ACHN (cell line): ENCODE results near the gene MUC5B.
"Not testable (repeated sequence)": the region's sequence is repeated elsewhere in the genome, so short reads cannot be mapped to it uniquely, and the experiment has no call there.

ENCODE experiments used
- DNase-seq: peaks from one replicate; pipeline ENCODE4 v3.0.0-alpha.2; 2015
- in situ Hi-C: cut with HindIII; loops from 2 replicates; pipeline ENCODE4 v1.10.0; 2017; ENCODE audit warnings: low sequenced_read_pairs, low pct_ligation_motif_present, low pct_unique_long_range_greater_than_20kb

Gene MUC5B

DNA sequence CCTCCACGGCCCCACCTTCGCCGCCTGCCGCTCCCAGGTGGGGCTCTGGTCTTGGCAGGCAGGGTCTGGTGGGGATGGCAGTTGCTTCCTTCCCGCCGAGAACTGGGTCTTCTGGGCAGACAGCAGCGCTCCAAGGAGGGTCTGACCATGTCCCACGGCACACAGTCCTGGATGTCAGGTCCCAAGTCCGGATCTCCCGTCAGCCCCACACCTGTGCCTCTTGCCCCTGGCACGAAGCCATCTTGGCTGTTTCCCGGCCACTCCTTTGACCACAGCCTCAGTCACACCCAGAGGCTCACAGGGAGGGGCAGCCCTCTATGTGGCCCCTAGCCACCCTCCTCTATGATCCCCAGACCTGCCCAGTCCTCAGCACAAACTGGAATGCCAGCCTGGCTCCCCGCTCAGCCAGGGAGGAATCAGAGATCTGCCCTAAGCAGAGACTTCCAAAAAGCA is 14.3 kb downstream of the MUC5B start:
- DNase-seq, result no peak
- in situ Hi-C loops, result no loop called here

DNA sequence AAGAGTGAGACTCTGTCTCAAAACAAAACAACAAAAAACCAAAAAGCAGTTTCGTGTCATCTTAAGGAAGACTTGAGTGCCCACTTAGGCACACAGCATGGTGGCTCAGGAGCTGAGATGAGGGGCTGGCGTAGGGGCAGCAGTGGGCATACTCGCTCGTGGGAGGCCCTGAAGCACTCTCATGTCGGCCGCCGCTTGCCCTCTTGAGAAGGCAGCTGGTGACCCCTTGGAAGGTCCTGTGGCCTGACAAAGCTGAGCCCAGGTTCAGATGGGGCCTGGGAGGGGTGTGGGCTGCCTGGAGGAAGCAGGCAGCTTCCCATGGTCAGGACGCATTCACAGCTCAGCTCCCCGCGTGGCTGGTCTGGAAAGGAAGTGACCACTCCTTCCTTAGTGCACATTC is 15.0 kb downstream of the MUC5B start:
- in situ Hi-C loops, result no loop called here
- DNase-seq, result no peak

DNA sequence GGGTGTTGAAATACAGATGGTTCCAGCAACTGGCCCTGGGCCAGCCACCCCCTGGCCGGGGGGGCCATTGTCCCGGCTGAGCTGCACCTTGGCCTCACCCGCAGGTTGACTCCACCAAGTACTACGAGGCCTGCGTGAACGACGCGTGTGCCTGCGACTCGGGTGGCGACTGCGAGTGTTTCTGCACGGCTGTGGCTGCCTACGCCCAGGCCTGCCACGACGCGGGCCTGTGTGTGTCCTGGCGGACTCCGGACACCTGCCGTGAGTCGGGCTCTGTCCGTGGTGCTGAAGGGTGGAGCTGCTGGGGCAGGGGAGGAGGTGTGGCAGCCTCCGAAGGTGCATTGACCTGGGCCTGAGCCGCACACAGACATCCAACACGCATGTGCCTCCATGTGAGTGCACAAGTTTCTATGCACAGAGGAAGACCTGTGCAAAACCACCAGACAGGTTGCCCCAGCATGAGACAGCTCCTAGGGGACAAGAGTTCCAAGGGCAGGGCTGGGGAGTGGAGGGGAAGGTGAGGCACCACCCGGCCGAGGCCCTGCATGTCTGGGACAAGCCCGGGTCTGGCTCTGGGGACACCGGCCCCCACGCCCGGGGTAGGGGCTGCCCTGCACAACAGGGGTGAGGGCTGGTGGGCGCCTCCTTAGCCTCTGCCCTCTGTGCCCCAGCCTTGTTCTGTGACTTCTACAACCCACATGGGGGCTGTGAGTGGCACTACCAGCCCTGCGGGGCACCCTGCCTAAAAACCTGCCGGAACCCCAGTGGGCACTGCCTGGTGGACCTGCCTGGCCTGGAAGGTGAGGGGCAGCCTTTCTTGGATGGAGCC is 16.1 kb downstream of the MUC5B start:
- in situ Hi-C loops, result no loop called here
- DNase-seq, result no peak

DNA sequence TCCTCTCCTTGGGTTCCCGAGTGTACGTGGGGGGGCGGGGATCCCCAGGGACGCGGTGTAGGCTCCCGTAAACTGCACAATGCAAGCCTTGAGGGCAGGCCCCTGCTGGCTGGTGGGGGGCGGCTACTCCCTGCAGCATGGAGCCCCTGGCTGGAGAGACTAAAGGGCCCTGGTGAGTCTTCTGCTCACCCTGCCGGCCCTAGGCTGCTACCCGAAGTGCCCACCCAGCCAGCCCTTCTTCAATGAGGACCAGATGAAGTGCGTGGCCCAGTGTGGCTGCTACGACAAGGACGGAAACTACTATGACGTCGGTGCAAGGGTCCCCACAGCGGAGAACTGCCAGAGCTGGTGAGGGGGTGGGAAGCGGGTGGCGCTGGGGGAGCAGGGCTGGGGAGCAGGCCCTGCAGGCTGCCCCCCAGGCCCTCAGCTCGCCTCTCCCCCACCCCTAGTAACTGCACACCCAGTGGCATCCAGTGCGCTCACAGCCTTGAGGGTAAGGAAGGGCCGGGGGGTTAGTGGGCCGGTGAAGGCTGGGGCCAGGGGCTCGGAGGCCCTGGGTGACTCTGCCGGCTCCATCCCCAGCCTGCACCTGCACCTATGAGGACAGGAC is 16.8 kb downstream of the MUC5B start:
- in situ Hi-C loops, result no loop called here
- no peak for DNase-seq

DNA sequence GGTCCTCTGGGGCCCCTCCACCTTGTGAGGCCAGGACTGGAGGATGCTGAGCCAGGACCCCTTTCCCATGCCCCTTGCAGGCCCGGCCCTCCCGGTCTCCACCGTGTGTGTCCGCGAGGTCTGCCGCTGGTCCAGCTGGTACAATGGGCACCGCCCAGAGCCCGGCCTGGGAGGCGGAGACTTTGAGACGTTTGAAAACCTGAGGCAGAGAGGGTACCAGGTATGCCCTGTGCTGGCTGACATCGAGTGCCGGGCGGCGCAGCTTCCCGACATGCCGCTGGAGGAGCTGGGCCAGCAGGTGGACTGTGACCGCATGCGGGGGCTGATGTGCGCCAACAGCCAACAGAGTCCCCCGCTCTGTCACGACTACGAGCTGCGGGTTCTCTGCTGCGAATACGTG is 17.9 kb downstream of the MUC5B start:
- in situ Hi-C loops, result no loop called here
- no peak for DNase-seq

DNA sequence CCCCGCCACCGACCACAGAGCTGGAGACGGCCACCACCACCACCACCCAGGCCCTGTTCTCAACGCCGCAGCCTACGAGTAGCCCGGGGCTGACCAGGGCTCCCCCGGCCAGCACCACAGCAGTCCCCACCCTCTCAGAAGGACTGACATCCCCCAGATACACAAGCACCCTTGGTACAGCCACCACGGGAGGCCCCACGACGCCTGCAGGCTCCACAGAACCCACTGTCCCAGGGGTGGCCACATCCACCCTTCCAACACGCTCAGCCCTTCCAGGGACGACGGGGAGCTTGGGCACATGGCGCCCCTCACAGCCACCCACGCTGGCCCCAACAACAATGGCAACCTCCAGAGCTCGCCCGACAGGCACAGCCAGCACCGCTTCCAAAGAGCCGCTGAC is 18.8 kb downstream of the MUC5B start:
- in situ Hi-C loops, result no loop called here

DNA sequence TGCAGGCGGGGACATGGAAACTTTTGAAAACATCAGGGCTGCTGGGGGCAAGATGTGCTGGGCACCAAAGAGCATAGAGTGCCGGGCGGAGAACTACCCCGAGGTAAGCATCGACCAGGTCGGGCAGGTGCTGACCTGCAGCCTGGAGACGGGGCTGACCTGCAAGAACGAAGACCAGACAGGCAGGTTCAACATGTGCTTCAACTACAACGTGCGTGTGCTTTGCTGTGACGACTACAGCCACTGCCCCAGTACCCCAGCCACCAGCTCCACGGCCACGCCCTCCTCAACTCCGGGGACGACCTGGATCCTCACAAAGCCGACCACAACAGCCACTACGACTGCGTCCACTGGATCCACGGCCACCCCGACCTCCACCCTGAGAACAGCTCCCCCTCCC is 19.4 kb downstream of the MUC5B start:
- in situ Hi-C loops, result no loop called here
- no peak for DNase-seq

More for the DNA sequence above, 18.8 kb downstream of the MUC5B start:
- DNase-seq, result no peak

DNA sequence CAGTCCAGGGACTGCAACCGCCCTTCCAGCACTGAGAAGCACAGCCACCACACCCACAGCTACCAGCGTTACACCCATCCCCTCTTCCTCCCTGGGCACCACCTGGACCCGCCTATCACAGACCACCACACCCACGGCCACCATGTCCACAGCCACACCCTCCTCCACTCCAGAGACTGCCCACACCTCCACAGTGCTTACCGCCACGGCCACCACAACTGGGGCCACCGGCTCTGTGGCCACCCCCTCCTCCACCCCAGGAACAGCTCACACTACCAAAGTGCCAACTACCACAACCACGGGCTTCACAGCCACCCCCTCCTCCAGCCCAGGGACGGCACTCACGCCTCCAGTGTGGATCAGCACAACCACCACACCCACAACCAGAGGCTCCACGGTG is 19.9 kb downstream of the MUC5B start:
- DNase-seq, in situ Hi-C loops: not testable (repeated sequence)

DNA sequence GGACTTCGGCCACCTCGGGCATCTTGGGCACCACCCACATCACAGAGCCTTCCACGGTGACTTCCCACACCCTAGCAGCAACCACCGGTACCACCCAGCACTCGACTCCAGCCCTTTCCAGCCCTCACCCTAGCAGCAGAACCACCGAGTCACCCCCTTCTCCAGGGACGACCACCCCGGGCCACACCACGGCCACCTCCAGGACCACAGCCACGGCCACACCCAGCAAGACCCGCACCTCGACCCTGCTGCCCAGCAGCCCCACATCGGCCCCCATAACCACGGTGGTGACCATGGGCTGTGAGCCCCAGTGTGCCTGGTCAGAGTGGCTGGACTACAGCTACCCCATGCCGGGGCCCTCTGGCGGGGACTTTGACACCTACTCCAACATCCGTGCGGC is 20.7 kb downstream of the MUC5B start:
- in situ Hi-C loops, DNase-seq: not testable (repeated sequence)

DNA sequence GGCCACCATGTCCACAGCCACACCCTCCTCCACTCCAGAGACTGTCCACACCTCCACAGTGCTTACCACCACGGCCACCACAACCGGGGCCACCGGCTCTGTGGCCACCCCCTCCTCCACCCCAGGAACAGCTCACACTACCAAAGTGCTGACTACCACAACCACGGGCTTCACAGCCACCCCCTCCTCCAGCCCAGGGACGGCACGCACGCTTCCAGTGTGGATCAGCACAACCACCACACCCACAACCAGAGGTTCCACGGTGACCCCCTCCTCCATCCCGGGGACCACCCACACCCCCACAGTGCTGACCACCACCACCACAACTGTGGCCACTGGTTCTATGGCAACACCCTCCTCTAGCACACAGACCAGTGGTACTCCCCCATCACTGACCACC is 21.7 kb downstream of the MUC5B start:
- DNase-seq, in situ Hi-C loops: not testable (repeated sequence)

DNA sequence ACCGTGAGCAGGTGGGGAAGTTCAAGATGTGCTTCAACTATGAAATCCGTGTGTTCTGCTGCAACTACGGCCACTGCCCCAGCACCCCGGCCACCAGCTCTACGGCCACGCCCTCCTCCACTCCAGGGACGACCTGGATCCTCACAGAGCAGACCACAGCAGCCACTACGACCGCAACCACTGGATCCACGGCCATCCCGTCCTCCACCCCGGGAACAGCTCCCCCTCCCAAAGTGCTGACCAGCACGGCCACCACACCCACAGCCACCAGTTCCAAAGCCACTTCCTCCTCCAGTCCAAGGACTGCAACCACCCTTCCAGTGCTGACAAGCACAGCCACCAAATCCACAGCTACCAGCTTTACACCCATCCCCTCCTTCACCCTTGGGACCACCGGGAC is 22.9 kb downstream of the MUC5B start:
- in situ Hi-C loops, DNase-seq: not testable (repeated sequence)

DNA sequence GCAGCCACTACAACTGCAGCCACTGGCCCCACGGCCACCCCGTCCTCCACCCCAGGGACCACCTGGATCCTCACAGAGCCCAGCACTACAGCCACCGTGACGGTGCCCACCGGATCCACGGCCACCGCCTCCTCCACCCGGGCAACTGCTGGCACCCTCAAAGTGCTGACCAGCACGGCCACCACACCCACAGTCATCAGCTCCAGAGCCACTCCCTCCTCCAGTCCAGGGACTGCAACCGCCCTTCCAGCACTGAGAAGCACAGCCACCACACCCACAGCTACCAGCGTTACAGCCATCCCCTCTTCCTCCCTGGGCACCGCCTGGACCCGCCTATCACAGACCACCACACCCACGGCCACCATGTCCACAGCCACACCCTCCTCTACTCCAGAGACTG is 23.4 kb downstream of the MUC5B start:
- DNase-seq, in situ Hi-C loops: not testable (repeated sequence)

DNA sequence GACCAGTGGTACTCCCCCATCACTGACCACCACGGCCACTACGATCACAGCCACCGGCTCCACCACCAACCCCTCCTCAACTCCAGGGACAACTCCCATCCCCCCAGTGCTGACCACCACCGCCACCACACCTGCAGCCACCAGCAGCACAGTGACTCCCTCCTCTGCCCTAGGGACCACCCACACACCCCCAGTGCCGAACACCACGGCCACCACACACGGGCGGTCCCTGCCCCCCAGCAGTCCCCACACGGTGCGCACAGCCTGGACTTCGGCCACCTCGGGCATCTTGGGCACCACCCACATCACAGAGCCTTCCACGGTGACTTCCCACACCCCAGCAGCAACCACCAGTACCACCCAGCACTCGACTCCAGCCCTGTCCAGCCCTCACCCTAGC is 24.2 kb downstream of the MUC5B start:
- in situ Hi-C loops, DNase-seq: not testable (repeated sequence)

DNA sequence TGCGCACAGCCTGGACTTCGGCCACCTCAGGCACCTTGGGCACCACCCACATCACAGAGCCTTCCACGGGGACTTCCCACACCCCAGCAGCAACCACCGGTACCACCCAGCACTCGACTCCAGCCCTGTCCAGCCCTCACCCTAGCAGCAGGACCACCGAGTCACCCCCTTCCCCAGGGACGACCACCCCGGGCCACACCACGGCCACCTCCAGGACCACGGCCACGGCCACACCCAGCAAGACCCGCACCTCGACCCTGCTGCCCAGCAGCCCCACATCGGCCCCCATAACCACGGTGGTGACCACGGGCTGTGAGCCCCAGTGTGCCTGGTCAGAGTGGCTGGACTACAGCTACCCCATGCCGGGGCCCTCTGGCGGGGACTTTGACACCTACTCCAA is 26.1 kb downstream of the MUC5B start:
- in situ Hi-C loops, DNase-seq: not testable (repeated sequence)

DNA sequence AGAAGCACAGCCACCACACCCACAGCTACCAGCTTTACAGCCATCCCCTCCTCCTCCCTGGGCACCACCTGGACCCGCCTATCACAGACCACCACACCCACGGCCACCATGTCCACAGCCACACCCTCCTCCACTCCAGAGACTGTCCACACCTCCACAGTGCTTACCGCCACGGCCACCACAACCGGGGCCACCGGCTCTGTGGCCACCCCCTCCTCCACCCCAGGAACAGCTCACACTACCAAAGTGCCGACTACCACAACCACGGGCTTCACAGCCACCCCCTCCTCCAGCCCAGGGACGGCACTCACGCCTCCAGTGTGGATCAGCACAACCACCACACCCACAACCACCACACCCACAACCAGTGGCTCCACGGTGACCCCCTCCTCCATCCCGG is 27.5 kb downstream of the MUC5B start:
- DNase-seq, in situ Hi-C loops: not testable (repeated sequence)

DNA sequence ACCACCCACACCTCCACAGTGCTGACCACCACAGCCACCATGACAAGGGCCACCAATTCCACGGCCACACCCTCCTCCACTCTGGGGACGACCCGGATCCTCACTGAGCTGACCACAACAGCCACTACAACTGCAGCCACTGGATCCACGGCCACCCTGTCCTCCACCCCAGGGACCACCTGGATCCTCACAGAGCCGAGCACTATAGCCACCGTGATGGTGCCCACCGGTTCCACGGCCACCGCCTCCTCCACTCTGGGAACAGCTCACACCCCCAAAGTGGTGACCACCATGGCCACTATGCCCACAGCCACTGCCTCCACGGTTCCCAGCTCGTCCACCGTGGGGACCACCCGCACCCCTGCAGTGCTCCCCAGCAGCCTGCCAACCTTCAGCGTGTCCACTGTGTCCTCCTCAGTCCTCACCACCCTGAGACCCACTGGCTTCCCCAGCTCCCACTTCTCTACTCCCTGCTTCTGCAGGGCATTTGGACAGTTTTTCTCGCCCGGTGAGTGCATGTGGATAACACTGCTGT is 28.4 kb downstream of the MUC5B start:
- in situ Hi-C loops, result no loop called here
- no peak for DNase-seq

DNA sequence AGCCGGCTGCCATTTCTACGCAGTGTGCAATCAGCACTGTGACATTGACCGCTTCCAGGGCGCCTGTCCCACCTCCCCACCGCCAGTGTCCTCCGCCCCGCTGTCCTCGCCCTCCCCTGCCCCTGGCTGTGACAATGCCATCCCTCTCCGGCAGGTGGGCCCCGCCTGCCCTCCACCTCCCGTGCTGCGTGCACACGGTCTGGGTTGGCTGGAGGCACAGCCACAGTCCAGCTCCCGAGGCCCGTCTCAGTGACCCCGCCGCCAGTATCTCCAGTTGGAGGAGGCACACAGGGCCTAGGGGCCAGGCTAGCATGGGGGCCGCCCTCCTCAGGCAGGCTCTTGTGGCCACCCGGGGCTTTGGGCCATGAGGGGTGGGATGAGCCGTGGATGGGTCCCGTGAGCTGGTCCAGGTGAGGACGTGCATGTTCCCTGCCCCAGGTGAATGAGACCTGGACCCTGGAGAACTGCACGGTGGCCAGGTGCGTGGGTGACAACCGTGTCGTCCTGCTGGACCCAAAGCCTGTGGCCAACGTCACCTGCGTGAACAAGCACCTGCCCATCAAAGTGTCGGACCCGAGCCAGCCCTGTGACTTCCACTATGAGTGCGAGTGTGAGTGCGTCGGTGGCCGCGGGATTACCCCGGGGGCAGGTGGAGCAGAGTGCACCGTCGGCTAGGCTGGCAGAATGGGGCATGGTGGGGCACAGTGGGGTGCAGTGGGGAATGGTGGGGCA is 29.7 kb downstream of the MUC5B start:
- no peak for DNase-seq
- in situ Hi-C loops, result no loop called here

DNA sequence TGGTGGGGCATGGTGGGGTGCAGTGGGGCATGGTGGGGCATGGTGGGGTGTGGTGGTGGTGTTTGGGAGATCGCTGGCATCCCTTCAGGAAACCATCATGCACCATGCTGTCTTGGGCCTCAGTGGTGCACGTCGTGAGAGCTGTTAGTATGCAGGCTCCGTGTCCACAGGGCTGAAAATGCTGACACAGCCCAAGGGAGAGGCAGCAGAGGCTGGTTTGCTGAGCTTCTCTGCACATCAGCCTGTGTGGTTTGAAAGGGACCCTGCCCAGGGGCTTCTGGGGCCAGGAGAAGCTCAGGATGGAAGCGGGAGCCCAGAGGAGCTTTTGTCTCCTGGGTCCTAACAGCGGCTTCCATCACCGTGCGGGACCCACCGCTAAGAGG is 30.2 kb downstream of the MUC5B start:
- in situ Hi-C loops, result no loop called here

DNA sequence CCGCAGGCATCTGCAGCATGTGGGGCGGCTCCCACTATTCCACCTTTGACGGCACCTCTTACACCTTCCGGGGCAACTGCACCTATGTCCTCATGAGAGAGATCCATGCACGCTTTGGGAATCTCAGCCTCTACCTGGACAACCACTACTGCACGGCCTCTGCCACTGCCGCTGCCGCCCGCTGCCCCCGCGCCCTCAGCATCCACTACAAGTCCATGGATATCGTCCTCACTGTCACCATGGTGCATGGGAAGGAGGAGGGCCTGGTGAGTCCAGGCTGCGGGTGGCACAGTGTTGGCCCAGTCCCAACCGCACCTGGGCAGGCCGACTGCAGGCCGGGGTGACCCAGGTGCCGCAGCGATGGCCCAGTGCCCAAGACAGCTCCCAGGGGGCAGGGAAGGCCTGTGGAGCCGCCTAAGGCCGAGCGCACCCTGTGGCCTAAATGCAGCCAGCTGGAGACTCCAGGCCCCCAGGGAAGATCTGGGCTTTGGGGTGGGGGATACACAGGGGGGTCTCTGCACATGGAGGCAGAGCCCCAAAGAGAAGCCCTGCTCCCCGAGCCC is 31.3 kb downstream of the MUC5B start:
- in situ Hi-C loops, result no loop called here
- no peak for DNase-seq

More for the DNA sequence above, 30.2 kb downstream of the MUC5B start:
- DNase-seq, result no peak
